Endometrium (tissue), 2 donors: Measurements from ENCODE around the gene NTRK2.

Experiments
- FAIRE-seq: peaks from 2 replicates; lab custom pipeline; 2012; peaks lifted over from hg19 to GRCh38; lab: Jason Lieb, UNC
- donor health status: control.
- donor health status: control.

The NTRK2 gene

GRCh38 chr9:84974855-84975254, 305.3 kb downstream of the NTRK2 start:
- no peak for FAIRE-seq

- FAIRE-seq, result no peak
These were observed 306.4 kb downstream of the NTRK2 start for GRCh38 chr9:84975926-84976325.

GRCh38 chr9:84978661-84979060, 309.1 kb downstream of the NTRK2 start:
- FAIRE-seq, result no peak

- no peak for FAIRE-seq
These were observed 314.2 kb downstream of the NTRK2 start for GRCh38 chr9:84983749-84984148.

- no peak for FAIRE-seq
These were observed 319.1 kb downstream of the NTRK2 start for GRCh38 chr9:84988621-84989020.

GRCh38 chr9:84990416-84990815, 320.9 kb downstream of the NTRK2 start:
- no peak for FAIRE-seq

- no peak for FAIRE-seq
These were observed 321.5 kb downstream of the NTRK2 start for GRCh38 chr9:84990850-84991513.

GRCh38 chr9:84991514-84991870, 322.0 kb downstream of the NTRK2 start:
- no peak for FAIRE-seq

GRCh38 chr9:84992381-84992780, 322.9 kb downstream of the NTRK2 start:
- no peak for FAIRE-seq

GRCh38 chr9:84993105-84993504, 323.6 kb downstream of the NTRK2 start:
- no peak for FAIRE-seq

- FAIRE-seq, result no peak
These were observed 326.5 kb downstream of the NTRK2 start for GRCh38 chr9:84996029-84996428.

GRCh38 chr9:84996716-84997115, 327.2 kb downstream of the NTRK2 start:
- no peak for FAIRE-seq

GRCh38 chr9:84997472-84997871, 327.9 kb downstream of the NTRK2 start:
- no peak for FAIRE-seq

- no peak for FAIRE-seq
These were observed 329.1 kb downstream of the NTRK2 start for GRCh38 chr9:84998639-84999038.

- FAIRE-seq, result no peak
These were observed 330.3 kb downstream of the NTRK2 start for GRCh38 chr9:84999788-85000187.

GRCh38 chr9:85001925-85002324, 332.4 kb downstream of the NTRK2 start:
- no peak for FAIRE-seq

- FAIRE-seq, result no peak
These were observed 335.4 kb downstream of the NTRK2 start for GRCh38 chr9:85004818-85005413.

GRCh38 chr9:85007748-85008147, 338.2 kb downstream of the NTRK2 start:
- no peak for FAIRE-seq

- no peak for FAIRE-seq
These were observed 338.7 kb downstream of the NTRK2 start for GRCh38 chr9:85008215-85008614.

- FAIRE-seq, result no peak
These were observed 339.7 kb downstream of the NTRK2 start for GRCh38 chr9:85009251-85009650.

- FAIRE-seq, result no peak
These were observed 344.2 kb downstream of the NTRK2 start for GRCh38 chr9:85013703-85014102.

- FAIRE-seq, result no peak
These were observed 344.8 kb downstream of the NTRK2 start for GRCh38 chr9:85014292-85014691.

- FAIRE-seq, result no peak
These were observed 347.0 kb downstream of the NTRK2 start for GRCh38 chr9:85016384-85017006.

GRCh38 chr9:85020791-85021190, 351.3 kb downstream of the NTRK2 start:
- FAIRE-seq, result no peak
